SK-N-MC (cell line): ENCODE results near the gene AVEN.

Experiments used
- EZH2 ChIP-seq: fragments of 200-600 bp; sonication (generic); IDR thresholded peaks from one replicate; pipeline ENCODE4 v1.6.1; 2017; ENCODE audit warnings: antibody characterized with exemption
- POLR2AphosphoS5 ChIP-seq: IDR thresholded peaks from 2 replicates; pipeline ENCODE4 v1.6.1; 2012; ENCODE audit warnings: mild to moderate bottlenecking, low read depth, low read length, borderline replicate concordance

GRCh38 chr15:33826201-33826600, 212.8 kb downstream of the AVEN start:
- TF ChIP-seq POLR2AphosphoS5 (no peak), EZH2 (no peak)
